ENCODE results near the gene LMBRD2. TPM values are rescaled to one million over a fixed set of nuclear protein-coding genes. Genes with fewer than 3 reads are reported as not detected.

LMBRD2 gene
- total RNA-seq, 1 donor from 2014 or later: 5.1 TPM

GRCh38 chr5:36060420-36060887, 91.2 kb downstream of the LMBRD2 start:
- Mint-ChIP-seq H3K4me1 (ENCODE audit: unreplicated experiment) (peaks cover 15% of the 10 kb centered on the region), H3K27me3 (ENCODE audit: unreplicated experiment) (peaks cover 2% of the 10 kb centered on the region), H3K4me3 (ENCODE audit: unreplicated experiment) (no peak overlapping the region), H3K36me3 (ENCODE audit: low read depth, unreplicated experiment) (peaks cover 5% of the 10 kb centered on the region), H3K9me3 (ENCODE audit: unreplicated experiment) (no peaks in the 10 kb centered on the region), H3K27ac (ENCODE audit: unreplicated experiment) (no peak overlapping the region)
- DNase-seq (ENCODE audit: low spot score): no peak
- TF ChIP-seq, protein P1, sequence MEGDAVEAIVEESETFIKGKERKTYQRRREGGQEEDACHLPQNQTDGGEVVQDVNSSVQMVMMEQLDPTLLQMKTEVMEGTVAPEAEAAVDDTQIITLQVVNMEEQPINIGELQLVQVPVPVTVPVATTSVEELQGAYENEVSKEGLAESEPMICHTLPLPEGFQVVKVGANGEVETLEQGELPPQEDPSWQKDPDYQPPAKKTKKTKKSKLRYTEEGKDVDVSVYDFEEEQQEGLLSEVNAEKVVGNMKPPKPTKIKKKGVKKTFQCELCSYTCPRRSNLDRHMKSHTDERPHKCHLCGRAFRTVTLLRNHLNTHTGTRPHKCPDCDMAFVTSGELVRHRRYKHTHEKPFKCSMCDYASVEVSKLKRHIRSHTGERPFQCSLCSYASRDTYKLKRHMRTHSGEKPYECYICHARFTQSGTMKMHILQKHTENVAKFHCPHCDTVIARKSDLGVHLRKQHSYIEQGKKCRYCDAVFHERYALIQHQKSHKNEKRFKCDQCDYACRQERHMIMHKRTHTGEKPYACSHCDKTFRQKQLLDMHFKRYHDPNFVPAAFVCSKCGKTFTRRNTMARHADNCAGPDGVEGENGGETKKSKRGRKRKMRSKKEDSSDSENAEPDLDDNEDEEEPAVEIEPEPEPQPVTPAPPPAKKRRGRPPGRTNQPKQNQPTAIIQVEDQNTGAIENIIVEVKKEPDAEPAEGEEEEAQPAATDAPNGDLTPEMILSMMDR (IDR thresholded peaks at IDR 0.05; ENCODE audit: unreplicated experiment): no peak

- H3K4me3 Mint-ChIP-seq (ENCODE audit: unreplicated experiment): no peak overlapping the region
- DNase-seq (ENCODE audit: low spot score): no peak
- H3K4me1 Mint-ChIP-seq (ENCODE audit: unreplicated experiment): peaks cover 16% of the 10 kb centered on the region
- TF ChIP-seq, protein P1 (IDR thresholded peaks at IDR 0.05; ENCODE audit: unreplicated experiment): no peak
- H3K9me3 Mint-ChIP-seq (ENCODE audit: unreplicated experiment): no peaks in the 10 kb centered on the region
- peaks cover 5% of the 10 kb centered on the region for H3K36me3 Mint-ChIP-seq (ENCODE audit: low read depth, unreplicated experiment)
- no peak overlapping the region for H3K27ac Mint-ChIP-seq (ENCODE audit: unreplicated experiment)
- H3K27me3 Mint-ChIP-seq (ENCODE audit: unreplicated experiment): peaks cover under 1% of the 10 kb centered on the region
These were observed 91.9 kb downstream of the LMBRD2 start for GRCh38 chr5:36059571-36060419.

- Mint-ChIP-seq H3K27me3 (ENCODE audit: unreplicated experiment) (no peaks in the 10 kb centered on the region), H3K4me1 (ENCODE audit: unreplicated experiment) (peaks cover 16% of the 10 kb centered on the region), H3K27ac (ENCODE audit: unreplicated experiment) (no peak overlapping the region), H3K36me3 (ENCODE audit: low read depth, unreplicated experiment) (peaks cover under 1% of the 10 kb centered on the region), H3K4me3 (ENCODE audit: unreplicated experiment) (no peak overlapping the region), H3K9me3 (ENCODE audit: unreplicated experiment) (no peaks in the 10 kb centered on the region)
- TF ChIP-seq, protein P1 (IDR thresholded peaks at IDR 0.05; ENCODE audit: unreplicated experiment): no peak
- no peak for DNase-seq (ENCODE audit: low spot score)
These were observed 92.9 kb downstream of the LMBRD2 start for GRCh38 chr5:36058776-36059175.

DNA sequence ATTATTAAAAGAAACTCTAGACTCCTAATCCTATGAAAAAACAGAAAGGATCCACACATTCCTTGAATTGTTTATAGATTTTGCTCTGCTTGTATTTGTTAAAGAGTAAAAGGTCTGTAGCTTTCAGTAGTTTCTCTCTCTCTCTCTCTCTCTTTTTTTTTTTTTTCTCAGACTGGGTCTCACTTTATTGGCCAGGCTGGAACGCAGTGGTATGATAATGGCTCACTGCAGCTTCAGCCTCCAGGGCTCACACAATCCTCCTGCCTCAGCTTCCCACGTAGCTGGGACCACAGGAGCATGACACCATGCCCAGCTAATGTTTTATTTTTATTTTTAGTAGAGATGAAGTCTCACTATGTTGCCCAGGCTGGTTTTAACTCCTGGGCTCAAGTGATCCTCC, 94.3 kb downstream of the LMBRD2 start:
- Mint-ChIP-seq H3K9me3 (ENCODE audit: unreplicated experiment) (no peaks in the 10 kb centered on the region), H3K27ac (ENCODE audit: unreplicated experiment) (no peak overlapping the region), H3K4me3 (ENCODE audit: unreplicated experiment) (no peak overlapping the region), H3K4me1 (ENCODE audit: unreplicated experiment) (peaks cover 23% of the 10 kb centered on the region), H3K27me3 (ENCODE audit: unreplicated experiment) (no peaks in the 10 kb centered on the region), H3K36me3 (ENCODE audit: low read depth, unreplicated experiment) (no peaks in the 10 kb centered on the region)
- no peak for DNase-seq (ENCODE audit: low spot score)
- TF ChIP-seq, protein P1 (IDR thresholded peaks at IDR 0.05; ENCODE audit: unreplicated experiment): no peak

GRCh38 chr5:36056422-36056821, 95.3 kb downstream of the LMBRD2 start:
- Mint-ChIP-seq H3K4me3 (ENCODE audit: unreplicated experiment) (no peak overlapping the region), H3K9me3 (ENCODE audit: unreplicated experiment) (no peaks in the 10 kb centered on the region), H3K27ac (ENCODE audit: unreplicated experiment) (no peak overlapping the region), H3K4me1 (ENCODE audit: unreplicated experiment) (peaks cover 28% of the 10 kb centered on the region), H3K36me3 (ENCODE audit: low read depth, unreplicated experiment) (no peaks in the 10 kb centered on the region), H3K27me3 (ENCODE audit: unreplicated experiment) (no peaks in the 10 kb centered on the region)
- TF ChIP-seq, protein P1 (IDR thresholded peaks at IDR 0.05; ENCODE audit: unreplicated experiment): no peak
- no peak for DNase-seq (ENCODE audit: low spot score)

Measured in endothelial cell (in vitro differentiated cells).